Measurements from ENCODE around the gene CEP295NL.
"Not testable (repeated sequence)": the region's sequence is repeated elsewhere in the genome, so short reads cannot be mapped to it uniquely, and the experiment has no call there.

The CEP295NL gene

DNA sequence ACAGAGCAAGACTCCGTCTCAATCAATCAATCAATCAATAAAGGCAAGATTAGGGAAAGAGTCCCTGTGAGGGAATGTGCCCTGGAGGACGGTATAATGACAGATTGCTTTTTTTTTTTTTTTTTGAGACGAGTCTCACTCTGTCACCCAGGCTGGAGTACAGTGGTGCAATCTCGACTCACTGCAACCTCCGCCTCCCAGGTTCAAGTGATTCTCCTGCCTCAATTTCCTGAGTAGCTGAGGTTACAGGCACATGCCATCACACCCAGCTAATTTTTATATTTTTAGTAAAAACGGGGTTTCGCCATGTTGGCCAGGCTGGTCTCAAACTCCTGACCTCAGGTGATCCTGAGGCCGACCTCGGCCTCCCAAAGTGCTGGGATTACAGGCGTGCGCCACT is 12.9 kb downstream of the CEP295NL start:
- H3K9ac ChIP-seq (ENCODE audit: low read length in 5 of 5); H3K27me3 ChIP-seq (ENCODE audit: control insufficient read depth in 5 of 5, insufficient read depth in 4 of 5, low read length in 5 of 5); H3K9me3 ChIP-seq (ENCODE audit: control insufficient read depth in 5 of 5, low read length in 5 of 5); H3K4me3 ChIP-seq (ENCODE audit: low read depth in 1 of 5, low read length in 5 of 5): not testable (repeated sequence)
- H3K27ac ChIP-seq (ENCODE audit: low read depth, low read length) = peak overlapping the region; percentile 6
- peaks cover 14 to 72% (median 63%) of the 10 kb centered on the region in 5 donors for H3K4me1 ChIP-seq (ENCODE audit: control insufficient read depth in 5 of 5, insufficient read depth in 5 of 5, low read length in 5 of 5)
- peaks cover 0 to 17% (median 14%) of the 10 kb centered on the region in 5 donors for H3K36me3 ChIP-seq (ENCODE audit: control insufficient read depth in 5 of 5, insufficient read depth in 5 of 5, low read length in 5 of 5)

DNA sequence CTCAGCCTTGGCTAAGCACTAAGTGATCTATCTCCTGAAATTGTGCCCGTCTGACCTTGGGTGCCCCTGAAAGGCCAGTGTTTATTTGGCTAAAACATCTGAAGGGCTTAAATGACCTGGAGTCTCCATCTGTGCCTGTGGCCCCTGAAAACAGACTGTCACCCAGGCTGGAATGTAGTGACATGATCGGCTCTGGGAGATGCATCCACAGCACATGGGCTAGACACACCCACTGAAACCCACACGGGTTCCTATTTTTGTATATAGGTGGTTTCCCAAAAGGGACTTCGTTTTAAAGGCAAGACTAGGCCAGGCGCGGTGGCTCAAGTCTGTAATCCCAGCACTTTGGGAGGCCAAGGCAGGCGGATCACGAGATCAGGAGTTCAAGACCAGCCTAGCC is 13.5 kb downstream of the CEP295NL start:
- Histone ChIP-seq H3K4me1 (ENCODE audit: control insufficient read depth in 5 of 5, insufficient read depth in 5 of 5, low read length in 5 of 5) (peaks cover 16 to 75% (median 64%) of the 10 kb centered on the region in 5 donors), H3K36me3 (ENCODE audit: control insufficient read depth in 5 of 5, insufficient read depth in 5 of 5, low read length in 5 of 5) (peaks cover 0 to 17% (median 14%) of the 10 kb centered on the region in 5 donors), H3K27ac (ENCODE audit: low read depth, low read length) (peak overlapping the region; percentile 6), H3K9ac (ENCODE audit: low read length in 5 of 5) (peak overlapping the region in 1 of 5 donors; percentile 17), H3K27me3 (ENCODE audit: control insufficient read depth in 5 of 5, insufficient read depth in 4 of 5, low read length in 5 of 5) (no peaks in the 10 kb centered on the region), H3K4me3 (ENCODE audit: low read depth in 1 of 5, low read length in 5 of 5) (no peak overlapping the region), H3K9me3 (ENCODE audit: control insufficient read depth in 5 of 5, low read length in 5 of 5) (no peaks in the 10 kb centered on the region)

DNA sequence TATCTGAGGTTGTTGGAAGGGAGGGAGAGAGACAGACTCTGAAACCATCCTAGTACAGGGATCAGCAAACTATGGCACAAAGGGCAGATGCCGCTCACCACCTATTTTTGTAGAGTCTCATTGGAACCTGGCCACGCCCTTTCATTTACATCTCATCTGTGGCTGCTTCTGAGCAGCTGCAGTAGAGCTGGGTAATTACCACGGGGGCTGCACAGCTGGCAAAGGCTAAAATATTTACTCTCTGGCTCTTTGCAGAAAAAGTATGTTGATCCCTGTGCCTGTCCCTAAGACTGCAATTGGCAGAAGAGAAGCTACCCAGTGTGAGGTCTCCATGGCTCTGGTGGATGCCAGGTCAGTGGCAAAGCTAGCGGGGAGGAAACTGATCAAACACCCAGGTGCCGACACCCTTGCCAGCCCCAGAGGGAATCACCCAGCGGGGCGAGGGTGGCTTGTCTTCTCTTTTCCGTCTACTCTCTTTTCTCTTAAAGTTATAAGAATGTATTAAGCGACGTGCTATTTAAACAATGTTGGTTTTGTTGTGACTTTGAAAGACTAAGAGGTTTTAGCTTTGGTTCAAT is 14.0 kb downstream of the CEP295NL start:
- Histone ChIP-seq H3K27me3 (ENCODE audit: control insufficient read depth in 5 of 5, insufficient read depth in 4 of 5, low read length in 5 of 5) (no peaks in the 10 kb centered on the region), H3K4me3 (ENCODE audit: low read depth in 1 of 5, low read length in 5 of 5) (no peak overlapping the region), H3K27ac (ENCODE audit: low read depth, low read length) (no peak overlapping the region), H3K4me1 (ENCODE audit: control insufficient read depth in 5 of 5, insufficient read depth in 5 of 5, low read length in 5 of 5) (peaks cover 18 to 77% (median 64%) of the 10 kb centered on the region in 5 donors), H3K9me3 (ENCODE audit: control insufficient read depth in 5 of 5, low read length in 5 of 5) (no peaks in the 10 kb centered on the region), H3K36me3 (ENCODE audit: control insufficient read depth in 5 of 5, insufficient read depth in 5 of 5, low read length in 5 of 5) (peaks cover 0 to 17% (median 14%) of the 10 kb centered on the region in 5 donors), H3K9ac (ENCODE audit: low read length in 5 of 5) (peak overlapping the region in 1 of 5 donors; percentile 17)

DNA sequence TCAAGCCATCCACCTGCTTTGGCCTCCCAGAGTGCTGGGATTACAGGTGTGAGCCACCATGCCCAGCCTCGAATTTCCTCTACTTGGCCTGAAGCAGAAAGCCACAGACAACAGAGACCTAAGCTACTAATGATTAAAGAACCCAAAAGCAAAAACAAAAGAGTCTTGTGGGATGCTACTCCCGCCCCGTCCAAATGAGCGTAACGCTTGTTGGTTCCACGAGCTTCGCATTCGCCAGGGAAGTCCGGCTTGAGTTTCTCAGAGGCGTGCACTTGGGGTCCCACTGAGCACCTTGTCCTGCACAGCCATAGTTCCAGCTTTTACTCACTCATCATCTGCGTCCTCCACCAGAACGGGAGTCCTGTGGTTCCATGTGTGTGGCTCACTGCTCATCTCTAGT is 16.0 kb downstream of the CEP295NL start:
- Histone ChIP-seq H3K9me3 (ENCODE audit: control insufficient read depth in 5 of 5, low read length in 5 of 5) (no peaks in the 10 kb centered on the region), H3K4me3 (ENCODE audit: low read depth in 1 of 5, low read length in 5 of 5) (no peak overlapping the region), H3K4me1 (ENCODE audit: control insufficient read depth in 5 of 5, insufficient read depth in 5 of 5, low read length in 5 of 5) (peaks cover 14 to 77% (median 64%) of the 10 kb centered on the region in 5 donors), H3K9ac (ENCODE audit: low read length in 5 of 5) (no peak overlapping the region), H3K36me3 (ENCODE audit: control insufficient read depth in 5 of 5, insufficient read depth in 5 of 5, low read length in 5 of 5) (peaks cover 0 to 8% (median 7%) of the 10 kb centered on the region in 5 donors), H3K27me3 (ENCODE audit: control insufficient read depth in 5 of 5, insufficient read depth in 4 of 5, low read length in 5 of 5) (no peaks in the 10 kb centered on the region), H3K27ac (ENCODE audit: low read depth, low read length) (no peak overlapping the region)

DNA sequence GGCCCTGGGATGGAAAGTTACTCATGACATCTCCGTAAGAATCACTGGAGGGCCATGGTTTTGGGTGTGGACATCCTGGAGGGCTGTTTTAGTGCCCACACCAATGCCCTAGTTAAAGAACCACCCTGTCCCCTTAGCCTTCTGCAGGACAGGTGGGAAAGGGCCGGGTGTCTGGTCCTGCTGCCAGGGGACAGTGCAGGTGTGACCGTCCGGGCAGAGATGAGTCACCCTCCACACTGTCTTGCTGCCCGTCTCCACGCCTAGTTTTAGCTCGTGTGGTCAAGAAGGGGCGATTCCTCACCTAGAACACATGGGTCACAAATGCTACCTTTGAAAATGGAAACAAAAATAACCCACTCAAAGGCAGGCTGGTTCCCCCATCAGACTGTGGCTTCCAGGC is 17.0 kb downstream of the CEP295NL start:
- H3K27me3 ChIP-seq (ENCODE audit: control insufficient read depth in 5 of 5, insufficient read depth in 4 of 5, low read length in 5 of 5) = no peaks in the 10 kb centered on the region
- H3K27ac ChIP-seq (ENCODE audit: low read depth, low read length) = no peak overlapping the region
- no peak overlapping the region for H3K9ac ChIP-seq (ENCODE audit: low read length in 5 of 5)
- H3K9me3 ChIP-seq (ENCODE audit: control insufficient read depth in 5 of 5, low read length in 5 of 5) = no peaks in the 10 kb centered on the region
- H3K4me1 ChIP-seq (ENCODE audit: control insufficient read depth in 5 of 5, insufficient read depth in 5 of 5, low read length in 5 of 5) = peaks cover 14 to 73% (median 62%) of the 10 kb centered on the region in 5 donors
- peaks cover 0 to 9% (median 5%) of the 10 kb centered on the region in 5 donors for H3K36me3 ChIP-seq (ENCODE audit: control insufficient read depth in 5 of 5, insufficient read depth in 5 of 5, low read length in 5 of 5)
- no peak overlapping the region for H3K4me3 ChIP-seq (ENCODE audit: low read depth in 1 of 5, low read length in 5 of 5)

DNA sequence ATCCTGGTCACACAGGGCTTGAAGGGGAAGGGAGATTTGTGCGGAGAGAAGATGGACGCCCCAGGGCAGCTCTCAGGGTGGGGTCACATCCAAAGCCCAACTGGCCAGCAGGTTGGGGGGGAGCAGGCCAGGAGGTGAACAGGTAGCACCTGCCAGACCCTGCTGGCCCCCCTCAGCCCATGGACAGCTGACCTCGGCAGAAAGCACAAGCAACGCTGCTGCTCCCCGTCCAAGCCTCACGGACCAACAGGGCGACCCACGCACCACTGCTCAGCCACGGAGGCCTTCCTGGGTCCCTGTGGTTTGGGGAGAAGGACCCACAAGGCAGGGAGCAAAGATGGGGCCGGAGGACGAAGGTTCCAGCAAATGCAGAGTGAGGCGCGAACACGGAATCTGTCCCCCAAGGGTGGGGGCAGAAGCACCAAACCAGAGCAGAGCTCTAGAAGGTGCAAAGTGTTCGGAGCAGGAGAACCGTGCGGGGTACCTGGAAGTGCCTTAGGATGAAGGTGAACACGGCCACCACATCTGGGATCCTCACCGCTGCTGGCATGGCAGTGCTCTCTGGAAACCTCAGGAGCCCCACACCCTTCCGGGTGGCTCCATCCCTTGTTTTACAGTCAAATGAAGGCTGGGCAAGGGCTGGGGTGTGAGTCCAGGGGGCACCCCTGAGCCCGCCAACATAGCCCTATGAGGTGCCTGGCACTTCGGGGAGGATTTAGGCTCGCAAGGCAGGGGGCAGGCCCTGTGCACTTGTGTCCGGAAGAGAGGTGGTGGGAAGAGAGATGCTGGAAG is 17.9 kb downstream of the CEP295NL start:
- H3K4me3 ChIP-seq (ENCODE audit: low read depth in 1 of 5, low read length in 5 of 5) = peak overlapping the region in 1 of 5 donors; percentile 59
- no peaks in the 10 kb centered on the region for H3K27me3 ChIP-seq (ENCODE audit: control insufficient read depth in 5 of 5, insufficient read depth in 4 of 5, low read length in 5 of 5)
- no peaks in the 10 kb centered on the region for H3K9me3 ChIP-seq (ENCODE audit: control insufficient read depth in 5 of 5, low read length in 5 of 5)
- peak overlapping the region; percentile 95 for H3K27ac ChIP-seq (ENCODE audit: low read depth, low read length)
- peaks cover 14 to 73% (median 65%) of the 10 kb centered on the region in 5 donors for H3K4me1 ChIP-seq (ENCODE audit: control insufficient read depth in 5 of 5, insufficient read depth in 5 of 5, low read length in 5 of 5)
- peaks cover 0 to 10% (median 4%) of the 10 kb centered on the region in 5 donors for H3K36me3 ChIP-seq (ENCODE audit: control insufficient read depth in 5 of 5, insufficient read depth in 5 of 5, low read length in 5 of 5)
- peak overlapping the region in 2 of 5 donors; percentile 46 to 66 for H3K9ac ChIP-seq (ENCODE audit: low read length in 5 of 5)

DNA sequence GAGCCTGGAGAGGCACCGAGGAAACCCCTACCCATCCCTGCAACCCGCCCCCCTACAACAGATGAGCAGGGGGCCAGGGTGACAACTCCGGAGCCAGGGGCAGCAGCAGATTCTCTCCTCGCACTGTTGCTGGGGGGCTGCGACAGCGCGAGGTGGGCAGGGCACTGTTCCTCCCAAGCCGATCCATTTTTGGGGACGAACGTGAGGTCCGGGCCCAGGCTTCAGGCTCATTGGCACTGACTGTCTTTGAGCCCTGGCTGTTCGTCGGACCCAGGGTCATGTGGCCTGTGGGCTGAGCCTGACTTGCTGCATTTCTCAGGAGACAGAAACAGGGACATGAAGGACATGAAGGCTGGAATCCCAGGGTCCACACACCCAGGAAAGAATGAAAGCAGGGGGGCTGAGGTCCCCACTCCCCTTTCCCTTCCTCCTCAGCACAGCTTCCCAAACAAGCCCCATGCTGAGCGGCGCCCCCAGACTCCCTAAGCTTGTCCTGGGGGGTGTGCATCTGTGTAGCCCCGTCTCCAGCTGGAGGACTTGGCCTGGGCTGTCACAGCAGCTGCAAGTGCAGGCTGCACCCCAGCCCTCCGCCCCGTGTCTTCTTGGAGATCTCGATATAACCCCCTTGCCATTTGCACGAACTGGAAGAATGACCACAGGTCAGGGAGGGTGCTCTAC is 18.7 kb downstream of the CEP295NL start:
- Histone ChIP-seq H3K4me1 (ENCODE audit: control insufficient read depth in 5 of 5, insufficient read depth in 5 of 5, low read length in 5 of 5) (peaks cover 17 to 73% (median 68%) of the 10 kb centered on the region in 5 donors), H3K9me3 (ENCODE audit: control insufficient read depth in 5 of 5, low read length in 5 of 5) (no peaks in the 10 kb centered on the region)

DNA sequence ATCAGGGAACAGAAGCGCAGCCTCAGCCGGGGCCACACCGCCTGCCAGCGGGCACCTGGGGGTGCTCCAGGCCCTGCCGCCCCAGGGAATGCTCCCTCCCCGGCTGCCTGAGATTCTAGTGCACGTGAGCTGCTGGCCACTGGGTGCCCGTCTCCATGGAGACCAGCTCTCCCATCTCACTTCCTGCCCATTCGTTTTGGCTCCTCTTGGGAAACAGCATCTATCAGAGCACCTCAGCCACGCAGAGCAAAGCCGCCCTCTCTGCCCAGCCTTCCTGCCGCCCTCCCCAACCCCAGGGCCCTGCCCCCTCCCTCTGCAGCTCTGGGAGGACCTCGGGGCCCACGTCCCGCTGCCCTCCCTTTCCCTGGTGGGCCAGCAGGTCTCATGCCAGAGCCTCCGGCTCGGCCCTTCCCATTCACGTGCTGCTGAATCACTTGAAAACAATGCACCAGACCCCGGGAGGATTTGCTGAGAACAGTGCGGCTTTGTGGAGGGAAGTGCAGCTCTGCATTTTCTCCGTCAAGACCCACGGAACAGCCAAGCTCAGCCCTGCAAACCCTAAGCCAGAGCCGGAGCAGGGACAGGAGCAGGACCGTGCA is 19.4 kb downstream of the CEP295NL start:
- H3K4me1 ChIP-seq (ENCODE audit: control insufficient read depth in 5 of 5, insufficient read depth in 5 of 5, low read length in 5 of 5) = peaks cover 21 to 74% (median 70%) of the 10 kb centered on the region in 5 donors
- H3K9ac ChIP-seq (ENCODE audit: low read length in 5 of 5) = peak overlapping the region in 3 of 5 donors; percentile 56 to 73 (median 61)
- H3K27me3 ChIP-seq (ENCODE audit: control insufficient read depth in 5 of 5, insufficient read depth in 4 of 5, low read length in 5 of 5) = no peaks in the 10 kb centered on the region
- no peaks in the 10 kb centered on the region for H3K9me3 ChIP-seq (ENCODE audit: control insufficient read depth in 5 of 5, low read length in 5 of 5)
- H3K36me3 ChIP-seq (ENCODE audit: control insufficient read depth in 5 of 5, insufficient read depth in 5 of 5, low read length in 5 of 5) = peaks cover 0 to 10% (median 4%) of the 10 kb centered on the region in 5 donors
- H3K27ac ChIP-seq (ENCODE audit: low read depth, low read length) = peak overlapping the region; percentile 95
- peak overlapping the region; percentile 25 to 59 (median 44) for H3K4me3 ChIP-seq (ENCODE audit: low read depth in 1 of 5, low read length in 5 of 5)

More for the DNA sequence above, 18.7 kb downstream of the CEP295NL start:
- Histone ChIP-seq H3K9ac (ENCODE audit: low read length in 5 of 5) (peak overlapping the region in 2 of 5 donors; percentile 46 to 66), H3K36me3 (ENCODE audit: control insufficient read depth in 5 of 5, insufficient read depth in 5 of 5, low read length in 5 of 5) (peaks cover 0 to 10% (median 4%) of the 10 kb centered on the region in 5 donors), H3K4me3 (ENCODE audit: low read depth in 1 of 5, low read length in 5 of 5) (peak overlapping the region; percentile 25 to 59 (median 48)), H3K27me3 (ENCODE audit: control insufficient read depth in 5 of 5, insufficient read depth in 4 of 5, low read length in 5 of 5) (no peaks in the 10 kb centered on the region), H3K27ac (ENCODE audit: low read depth, low read length) (peak overlapping the region; percentile 95)

DNA sequence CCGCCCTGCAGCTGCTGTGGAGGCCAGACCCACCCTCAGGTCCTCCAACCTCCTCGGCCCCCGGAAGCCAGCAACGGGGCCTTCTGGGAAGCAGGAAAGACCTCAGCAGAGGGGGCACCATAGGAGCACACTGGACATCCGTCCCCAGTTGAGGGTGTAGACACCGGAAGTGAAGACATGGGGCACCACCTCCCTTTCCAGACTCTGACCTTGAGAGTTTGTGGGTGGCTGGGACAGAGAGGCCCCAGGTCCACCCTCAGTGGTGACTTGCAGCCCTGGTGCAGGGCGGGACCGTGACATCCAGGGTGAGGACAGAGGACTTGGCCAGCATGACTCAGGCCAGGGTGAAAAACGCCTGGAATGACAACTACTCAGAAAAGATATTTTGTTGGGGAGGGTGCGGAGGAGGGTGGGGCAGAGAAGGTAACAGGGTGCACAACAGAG is 19.9 kb downstream of the CEP295NL start:
- Histone ChIP-seq H3K4me1 (ENCODE audit: control insufficient read depth in 5 of 5, insufficient read depth in 5 of 5, low read length in 5 of 5) (peaks cover 21 to 78% (median 72%) of the 10 kb centered on the region in 5 donors), H3K9ac (ENCODE audit: low read length in 5 of 5) (peak overlapping the region in 3 of 5 donors; percentile 56 to 73 (median 64)), H3K27ac (ENCODE audit: low read depth, low read length) (peak overlapping the region; percentile 95), H3K36me3 (ENCODE audit: control insufficient read depth in 5 of 5, insufficient read depth in 5 of 5, low read length in 5 of 5) (peaks cover 0 to 10% (median 5%) of the 10 kb centered on the region in 5 donors), H3K9me3 (ENCODE audit: control insufficient read depth in 5 of 5, low read length in 5 of 5) (no peaks in the 10 kb centered on the region), H3K27me3 (ENCODE audit: control insufficient read depth in 5 of 5, insufficient read depth in 4 of 5, low read length in 5 of 5) (no peaks in the 10 kb centered on the region), H3K4me3 (ENCODE audit: low read depth in 1 of 5, low read length in 5 of 5) (peak overlapping the region in 4 of 5 donors; percentile 25 to 59 (median 40))
